GM19023 (cell line): ENCODE measurements around the gene SCARF2.
"Not testable (repeated sequence)": the region's sequence is repeated elsewhere in the genome, so short reads cannot be mapped to it uniquely, and the experiment has no call there.

ENCODE experiments used
- ATAC-seq: cut with Tn5 transposase; IDR thresholded peaks from one replicate; pipeline ENCODE4 v1.9.1; 2021; ENCODE audit warnings: mild to moderate bottlenecking, moderate library complexity; ENCODE audit not compliant: unreplicated experiment

Gene SCARF2

DNA sequence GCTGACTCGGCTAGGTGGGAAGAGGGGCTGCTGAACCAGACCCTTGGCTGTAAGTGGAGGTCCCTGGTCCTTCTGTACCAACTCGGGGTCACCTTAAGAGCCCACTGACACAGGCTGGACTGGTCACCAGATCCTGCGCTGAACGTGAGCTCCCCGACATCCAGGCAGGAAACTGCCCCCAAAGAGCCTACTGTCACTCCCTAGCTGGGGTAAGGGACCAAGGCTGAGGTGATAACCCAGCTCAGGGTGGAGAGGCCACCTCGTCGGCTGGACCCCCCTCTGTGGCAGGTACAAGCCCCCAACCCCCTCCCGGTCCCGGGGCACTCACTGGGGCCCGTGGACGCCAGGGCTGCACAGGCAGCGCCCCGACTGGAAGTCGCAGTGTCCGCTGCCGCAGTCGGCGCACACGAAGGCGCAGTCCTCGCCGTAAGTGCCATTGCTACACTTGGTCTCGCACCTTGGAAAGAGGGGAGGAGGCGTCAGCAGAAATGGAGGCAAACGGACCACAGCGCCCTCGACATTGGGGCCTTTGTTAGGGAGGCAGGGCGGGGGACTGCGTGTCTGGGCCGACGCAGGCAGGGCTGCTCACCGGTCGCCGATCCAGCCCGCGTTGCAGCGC is 7.4 kb downstream of the SCARF2 start:
- no peak for ATAC-seq

DNA sequence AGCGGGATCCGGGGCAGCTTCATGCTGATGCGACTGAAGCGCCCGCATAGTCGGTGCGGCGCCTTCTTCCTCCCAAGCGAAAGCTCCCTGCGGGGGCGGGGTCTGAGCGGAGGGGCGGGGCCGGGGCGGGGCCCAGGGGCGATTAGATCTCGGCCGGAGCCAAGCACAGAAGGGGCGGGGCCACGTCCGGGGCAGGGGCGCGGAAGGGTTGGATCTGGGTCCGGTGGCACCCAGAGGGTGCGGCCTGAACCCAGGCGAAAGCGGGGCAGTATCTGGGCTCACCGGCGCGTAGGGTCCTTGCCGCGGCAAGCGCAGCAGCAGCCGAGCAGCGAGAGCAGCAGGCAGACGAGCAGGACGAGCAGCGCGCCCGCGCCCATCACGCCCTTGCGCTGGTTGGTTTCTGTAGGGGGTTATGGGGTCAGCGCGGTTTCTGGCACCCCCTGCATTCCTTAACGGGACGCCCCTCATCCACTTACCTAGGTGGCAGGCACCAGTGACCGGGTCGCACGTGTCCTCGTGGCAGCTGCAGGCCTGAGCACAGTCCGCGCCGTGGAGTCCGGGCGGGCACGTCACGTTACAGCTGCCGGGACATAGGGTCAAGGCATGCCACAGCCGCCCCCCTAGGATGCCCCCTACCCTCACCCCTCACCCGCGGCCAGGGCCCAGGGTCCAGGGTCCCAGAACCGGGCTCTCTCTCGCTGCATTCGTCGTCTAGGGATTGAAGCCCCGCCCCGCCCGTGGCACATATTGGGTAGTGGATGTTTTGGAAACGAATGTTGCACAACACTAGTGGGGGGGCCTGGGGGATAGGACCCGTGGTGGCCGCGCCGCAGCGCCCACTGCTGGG is 8.1 kb downstream of the SCARF2 start:
- ATAC-seq: no peak

GRCh38 chr22:20428496-20429253 is 8.9 kb downstream of the SCARF2 start:
- ATAC-seq: no peak

DNA sequence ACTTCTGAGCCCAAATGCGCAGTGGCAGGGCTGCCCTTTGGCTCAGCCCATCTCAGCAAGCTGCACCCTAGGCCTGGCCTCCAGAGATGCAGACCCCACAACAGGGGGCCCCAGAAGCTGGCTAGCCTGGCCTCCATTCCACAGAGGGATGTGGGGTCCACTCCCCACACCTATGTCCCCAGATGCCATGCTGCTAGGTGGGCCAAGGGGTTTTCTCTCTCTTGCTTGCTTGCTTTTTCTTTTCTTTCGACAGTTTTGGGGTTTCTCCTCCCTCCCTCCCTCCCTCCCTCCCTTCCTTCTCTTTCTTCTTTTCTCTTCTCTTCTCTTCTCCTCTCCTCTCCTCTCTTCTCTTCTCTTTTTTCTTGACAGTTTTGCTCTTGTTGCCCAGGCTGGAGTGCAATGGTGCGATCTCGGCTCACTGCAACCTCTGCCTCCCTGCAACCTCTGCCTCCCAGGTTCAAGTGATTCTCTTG is 9.6 kb downstream of the SCARF2 start:
- no peak for ATAC-seq

DNA sequence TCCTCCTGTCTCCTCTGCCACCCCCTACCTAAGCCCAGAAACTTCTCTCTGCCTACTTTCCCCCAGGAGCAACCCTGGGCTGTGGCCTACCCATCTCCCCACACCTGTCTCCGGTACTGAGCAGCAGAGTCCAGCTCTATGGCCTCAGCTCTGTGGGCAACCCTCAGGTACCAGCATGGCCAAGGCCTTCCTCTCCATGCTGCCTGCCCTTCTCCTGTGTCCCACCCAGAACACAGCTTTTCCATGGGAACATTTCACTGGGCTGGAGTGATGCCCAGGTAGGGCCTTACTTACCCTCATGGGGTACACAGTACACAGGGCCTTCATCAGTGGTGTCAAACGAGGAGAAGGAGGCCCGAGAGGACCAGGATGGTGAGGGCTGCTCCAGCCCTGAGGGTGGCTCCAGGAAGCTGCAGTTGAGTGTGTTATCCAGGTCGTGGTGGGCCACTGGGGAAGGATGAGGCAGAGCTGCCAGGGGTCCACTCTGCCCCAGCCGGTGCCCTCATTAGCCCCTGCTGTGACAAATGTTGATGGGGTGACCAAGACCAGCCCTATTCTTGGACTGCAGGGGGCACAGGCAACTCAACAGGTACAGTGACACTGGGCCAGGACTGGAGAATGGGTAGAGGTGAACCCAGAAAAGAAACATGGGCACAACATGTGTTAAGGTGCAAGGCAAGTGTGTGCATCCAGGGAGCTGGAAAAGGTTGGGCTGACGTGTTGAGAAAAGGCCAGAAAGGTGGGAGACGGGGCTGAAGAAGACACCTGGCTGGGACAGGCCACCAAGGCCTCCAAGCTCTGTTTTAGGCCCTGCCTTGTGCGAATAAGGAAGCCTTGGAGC is 10.3 kb downstream of the SCARF2 start:
- no peak for ATAC-seq

- no peak for ATAC-seq
Measured at GRCh38 chr22:20426259-20426615, 11.4 kb downstream of the SCARF2 start.

DNA sequence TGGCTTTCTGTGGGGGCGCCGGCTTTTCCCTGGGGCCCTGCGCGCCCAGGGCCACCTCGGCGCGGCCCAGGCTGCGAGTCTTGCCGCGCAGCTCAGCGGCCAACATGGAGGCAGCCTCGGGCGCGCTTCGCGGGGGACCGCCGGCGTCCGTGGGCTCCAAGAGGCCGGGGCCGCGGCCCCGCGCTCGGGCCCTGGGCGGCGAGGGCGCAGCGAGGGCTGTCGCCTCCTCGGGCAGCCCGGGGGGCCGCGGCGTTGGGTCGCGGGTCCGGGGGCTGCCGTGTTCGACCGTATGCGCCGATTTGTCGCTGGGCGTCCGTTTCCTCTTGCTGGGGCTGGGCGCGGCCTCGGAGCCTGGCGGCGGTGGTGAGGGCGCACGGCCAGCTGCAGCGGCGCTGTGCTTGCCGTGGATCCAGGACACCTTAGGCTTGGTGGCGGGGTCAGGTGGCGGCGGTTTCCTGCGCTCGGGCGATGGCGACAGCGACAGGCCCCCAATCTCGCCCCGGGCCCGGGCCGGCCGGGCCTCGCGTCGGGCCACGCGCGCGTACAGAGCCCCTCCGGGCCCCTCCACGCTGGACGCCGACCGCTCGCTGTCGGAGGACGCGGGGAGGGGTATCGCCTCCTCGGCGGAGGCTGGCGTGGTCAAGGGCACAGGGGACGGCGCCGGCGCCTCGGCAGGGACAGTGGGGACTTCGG is 11.9 kb downstream of the SCARF2 start:
- ATAC-seq: no peak

DNA sequence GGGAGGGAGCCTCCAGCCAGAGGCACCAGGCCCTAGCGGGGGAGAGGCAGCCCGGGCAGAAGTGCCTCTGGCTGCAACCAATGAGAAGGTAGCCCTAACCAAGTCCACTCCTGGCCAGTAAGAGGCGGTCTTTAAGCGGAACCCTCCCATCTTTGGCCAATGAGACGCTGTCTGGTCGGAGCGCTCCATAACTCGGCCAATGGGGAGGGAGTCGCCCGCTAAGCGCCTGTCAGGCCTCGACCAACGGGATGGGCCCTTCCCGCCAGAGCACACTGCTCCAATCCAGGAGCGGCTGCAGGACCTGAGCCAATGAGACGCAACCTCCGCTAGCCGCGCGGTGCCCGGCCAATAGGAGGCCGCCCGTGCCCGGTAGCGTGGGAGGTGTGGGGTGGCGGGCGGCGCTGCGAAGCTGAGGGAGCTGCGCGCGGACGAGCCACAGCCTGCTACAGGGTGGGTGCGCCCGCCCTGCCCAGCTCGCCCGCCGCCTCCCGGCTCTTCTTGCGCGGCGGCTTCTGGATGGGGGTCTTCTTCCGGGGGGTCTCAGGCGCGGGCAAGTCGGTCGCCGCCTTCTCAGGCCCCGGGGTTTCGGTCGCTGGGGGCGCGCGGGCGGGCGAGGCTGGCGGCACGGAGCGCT is 12.6 kb downstream of the SCARF2 start:
- no peak for ATAC-seq

DNA sequence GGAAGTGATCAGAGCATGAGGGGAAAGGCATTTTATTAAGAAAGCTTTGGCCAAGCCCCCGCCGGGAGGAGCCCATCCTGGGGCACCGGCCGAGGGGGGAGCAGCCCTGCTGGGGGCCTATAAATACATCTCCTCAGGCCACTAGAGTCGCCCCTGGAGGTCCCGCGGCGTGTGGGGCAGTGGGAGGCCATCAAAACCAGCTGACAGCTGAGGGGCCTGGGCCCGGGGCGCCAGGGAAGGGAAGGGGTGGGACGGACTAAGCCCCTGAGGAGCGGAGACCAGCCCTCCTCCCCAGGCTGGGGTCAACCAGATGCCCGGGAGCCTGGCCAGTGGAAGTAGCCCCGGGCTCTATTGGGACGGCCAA is 13.1 kb downstream of the SCARF2 start:
- no peak for ATAC-seq

GRCh38 chr22:20423906-20424551 is 13.6 kb downstream of the SCARF2 start:
- no peak for ATAC-seq

DNA sequence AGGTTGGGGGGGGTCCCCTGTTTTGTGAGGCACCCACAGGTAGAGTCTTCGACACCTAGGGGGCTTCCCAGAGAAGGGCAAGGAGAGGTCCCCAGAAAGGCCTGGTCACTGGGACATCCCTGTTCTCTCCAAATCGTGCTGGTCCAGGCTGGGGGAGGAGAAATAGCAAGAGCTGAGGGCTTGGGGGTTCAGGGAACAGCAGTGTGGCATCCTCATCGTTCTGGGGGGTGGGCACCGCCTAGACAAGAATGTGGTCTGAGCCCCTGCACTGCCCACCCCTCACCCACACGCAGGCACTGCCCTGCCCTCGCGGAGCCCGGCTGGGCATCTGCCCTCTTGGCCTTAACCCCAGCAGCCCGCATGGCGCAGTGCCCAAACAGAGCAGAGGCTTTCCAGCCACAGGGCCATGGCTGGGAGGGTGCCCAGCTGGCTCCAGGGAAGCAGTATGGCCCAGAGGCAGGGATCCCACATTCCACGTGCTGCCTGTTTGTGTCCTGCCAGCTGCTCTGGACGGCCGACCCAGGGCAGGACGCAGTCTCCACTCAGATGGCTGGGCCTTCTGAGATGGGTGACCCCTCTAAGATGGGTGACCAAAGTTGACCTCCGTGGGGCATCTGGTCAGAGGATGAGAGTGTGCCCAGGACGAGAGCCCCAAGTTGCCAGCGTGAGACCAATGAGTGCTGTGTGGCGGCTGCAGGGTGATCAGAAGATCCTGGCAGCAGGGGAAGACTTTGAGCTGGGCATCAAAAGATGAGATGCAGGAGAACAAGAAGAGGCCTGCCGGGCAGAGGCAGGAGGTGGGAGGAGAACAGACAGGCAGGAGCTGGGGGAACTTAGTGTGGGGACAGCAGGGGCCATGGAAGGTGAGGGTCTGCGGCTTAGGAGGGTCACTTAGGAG is 14.4 kb downstream of the SCARF2 start:
- ATAC-seq: no peak

- ATAC-seq: no peak
Measured at GRCh38 chr22:20422271-20423007, 15.2 kb downstream of the SCARF2 start.

DNA sequence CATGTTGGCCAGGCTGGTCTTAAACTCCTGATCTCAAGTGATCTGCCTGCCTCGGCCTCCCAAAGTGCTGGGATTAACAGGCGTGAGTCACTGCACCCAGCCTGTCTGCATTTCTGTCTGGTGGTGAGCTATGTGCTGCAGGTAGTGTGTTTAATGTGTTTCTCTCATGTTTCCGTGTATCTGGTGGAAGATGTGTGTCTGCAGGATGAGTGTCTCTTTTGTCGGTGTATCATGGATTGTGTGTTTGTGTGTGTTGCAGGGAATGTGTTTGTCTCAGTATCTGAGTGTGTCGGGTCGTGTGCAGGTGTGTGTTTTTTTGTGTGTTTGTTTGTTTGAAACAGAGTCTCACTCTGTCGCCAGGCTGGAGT is 16.1 kb downstream of the SCARF2 start:
- ATAC-seq: no peak

DNA sequence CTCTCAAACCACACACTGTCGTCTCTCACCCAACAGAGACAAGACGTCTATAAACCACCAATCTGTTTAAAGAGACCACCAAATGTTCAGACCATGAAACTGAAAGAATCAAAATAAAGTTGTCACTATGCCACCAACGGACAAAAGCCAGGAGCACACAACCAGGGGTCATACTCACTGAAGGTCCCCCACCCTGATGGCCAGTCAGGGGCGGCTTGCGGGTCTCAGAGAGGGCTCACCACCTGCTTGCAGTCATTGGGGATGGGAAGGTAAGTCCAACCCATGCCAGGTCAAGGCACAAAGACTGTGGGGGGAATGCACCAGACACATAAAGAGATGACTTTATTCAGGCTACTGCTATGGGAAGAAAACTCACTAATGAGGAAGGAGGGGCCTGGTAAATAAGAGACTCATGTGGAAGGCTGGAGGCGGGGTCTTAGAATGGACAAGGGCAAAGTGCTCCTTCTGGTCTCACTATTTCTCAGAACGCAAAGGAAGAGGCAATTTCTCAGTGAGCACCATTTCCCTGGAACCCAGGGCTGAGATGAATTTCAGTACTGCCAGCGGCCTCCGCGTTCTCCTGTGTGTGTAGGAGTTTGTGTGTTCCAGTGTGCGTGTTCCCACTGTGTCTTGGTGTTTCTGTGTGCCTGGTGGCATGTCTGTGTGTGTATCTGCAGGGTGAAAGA is 17.3 kb downstream of the SCARF2 start:
- no peak for ATAC-seq

GRCh38 chr22:20419664-20419951 is 18.0 kb downstream of the SCARF2 start:
- no peak for ATAC-seq

DNA sequence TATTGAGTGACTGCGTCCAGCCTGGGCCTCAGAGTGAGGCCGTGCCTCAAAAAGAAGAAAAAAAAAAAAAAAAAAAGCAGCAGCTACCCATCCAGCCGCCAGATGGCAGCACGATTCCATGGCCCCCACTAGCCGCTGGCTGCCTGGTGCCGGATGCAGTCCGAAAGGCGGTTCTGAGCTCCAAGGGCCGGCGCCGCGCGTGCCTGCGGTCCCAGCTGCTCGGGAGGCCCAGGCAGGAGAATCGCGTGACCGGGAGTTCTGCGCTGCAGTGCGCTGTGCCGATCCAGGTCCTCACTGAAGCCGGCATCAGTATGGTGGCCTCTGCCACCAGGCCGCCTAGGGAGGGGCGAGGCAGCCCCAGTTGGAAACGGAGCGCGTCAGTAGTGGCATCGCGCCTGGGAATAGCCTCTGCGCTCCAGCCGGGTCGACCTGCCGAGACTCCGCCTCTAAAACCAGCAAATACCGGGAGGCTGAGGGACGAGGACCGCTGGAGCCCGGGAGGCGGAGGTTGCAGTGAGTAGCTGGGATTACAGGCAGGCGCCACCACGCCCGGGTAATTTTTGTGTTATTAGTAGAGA is 19.3 kb downstream of the SCARF2 start:
- no peak for ATAC-seq

GRCh38 chr22:20415699-20416098 is 21.9 kb downstream of the SCARF2 start:
- ATAC-seq: not testable (repeated sequence)
